Measurements from ENCODE around the gene WWP2. TPM values are rescaled to one million over a fixed set of nuclear protein-coding genes. Genes with fewer than 3 reads are reported as not detected.
A peak's percentile ranks its signal among the peaks of the same experiment; 100 is the strongest.

The WWP2 gene
- total and polyA plus RNA-seq, 2 donors (not counting 3 experiments of a cell fraction or from before 2014, with no cell fraction given): 17.9 to 44.9 TPM

MicroRNA genes within 50 kb of the gene (microRNA counts, 767-probe panel; counts per million panel counts)
- microRNA hsa-miR-140-3p (723 counts per million, percentile 96 among the panel's probes with 10 or more counts), microRNA hsa-miR-140-5p (723 counts per million, percentile 96 among the panel's probes with 10 or more counts)

Small RNA genes lying within 50 kb of the gene (microRNA-seq; reads per million reads assigned to microRNA genes)
- gene MIR140 (ENCODE audit: borderline number of aligned reads, borderline replicate concordance): 2,121 reads per million, percentile 89 among the genes with 10 or more reads in this experiment

Small RNA genes lying within 50 kb of the gene (small RNA-seq; reads per million reads assigned to genes)
- not detected for gene AC026468.1 (ENCODE audit: insufficient read depth, insufficient read length, low read depth, low replicate concordance)
- 15.3 reads per million, percentile 73 among the genes with 10 or more reads in this experiment for gene MIR140 (ENCODE audit: insufficient read depth, insufficient read length, low read depth, low replicate concordance)
- not detected for gene RF00091 (ENCODE audit: insufficient read depth, insufficient read length, low read depth, low replicate concordance)

Other genes starting within 250 kb of the WWP2 start
- gene NFAT5, start 196.4 kb upstream of the WWP2 start, total RNA-seq: 42.0 and 49.5 TPM in 2 replicates
- 17.2 and 18.1 TPM in 2 replicates for gene NFAT5, start 196.4 kb upstream of the WWP2 start, polyA plus RNA-seq
- gene NQO1, start 35.8 kb upstream of the WWP2 start, total RNA-seq: 301 and 345 TPM in 2 replicates
- 257 and 273 TPM in 2 replicates for gene NQO1, start 35.8 kb upstream of the WWP2 start, polyA plus RNA-seq
- 58.6 and 65.4 TPM in 2 replicates for gene NOB1, start 7.4 kb upstream of the WWP2 start, total RNA-seq
- gene NOB1, start 7.4 kb upstream of the WWP2 start, polyA plus RNA-seq: 65.0 and 66.5 TPM in 2 replicates
- gene CLEC18A, start 189.0 kb downstream of the WWP2 start, total RNA-seq: 0.46 and 0.51 TPM in 2 replicates
- 0.35 and 0.65 TPM in 2 replicates for gene CLEC18A, start 189.0 kb downstream of the WWP2 start, polyA plus RNA-seq

Data from endothelial cell of umbilical vein (primary cell).